ENCODE data around the gene APRT. TPM values are rescaled to one million over a fixed set of nuclear protein-coding genes. Genes with fewer than 3 reads are reported as not detected.
A peak's percentile ranks its signal among the peaks of the same experiment; 100 is the strongest.

APRT gene
- total and polyA plus RNA-seq, 10 of the 15 experiments (the other 5 are each of a cell fraction or from before 2014, with no cell fraction given) = 30.6 to 495 (median 166) TPM

DNA sequence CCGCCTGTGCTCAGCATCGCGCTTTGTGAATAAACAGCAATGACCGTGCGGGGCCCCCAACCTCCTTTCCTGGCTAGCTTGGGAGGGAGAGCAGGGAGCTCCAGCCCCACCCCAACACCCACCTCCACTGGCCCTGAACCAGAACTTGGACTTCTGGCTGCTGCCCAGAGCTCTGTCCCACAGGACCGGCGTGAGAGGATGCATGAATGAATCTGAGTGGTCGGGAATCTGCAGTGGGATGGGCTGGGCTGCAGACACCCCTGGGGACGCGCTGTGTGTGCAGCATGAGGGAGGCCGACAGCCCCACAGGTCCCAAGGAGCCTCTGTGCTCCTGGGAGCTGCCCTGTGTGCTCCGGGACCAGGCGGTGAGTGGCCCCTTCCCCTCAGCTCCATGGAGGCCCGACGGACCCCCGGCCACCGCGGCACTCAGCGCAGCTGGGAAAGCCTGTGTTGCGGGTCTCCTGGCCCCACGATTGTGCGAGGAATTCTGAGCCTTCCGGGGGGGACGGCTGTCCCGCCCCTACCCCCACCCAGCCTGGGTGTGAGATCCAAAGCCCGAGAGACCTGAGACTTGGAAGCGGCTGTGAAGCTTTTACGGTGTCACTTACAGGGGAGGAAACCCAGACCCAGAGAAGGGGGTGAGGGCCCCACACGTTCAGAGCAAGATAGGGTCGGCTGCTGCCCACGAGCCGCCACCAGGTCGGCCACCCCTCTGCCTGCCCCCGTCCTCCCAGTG lies 32.2 kb downstream of the APRT start:
- peaks cover 0 to 3% of the 10 kb centered on the region in 2 experiments; a peak in 2 of 4 replicates for H3K36me3 ChIP-seq (ENCODE audit: control insufficient read depth in 2 of 2, insufficient read depth in 2 of 2, low read length in 1 of 2)
- no peak for FAIRE-seq
- H3K4me2 ChIP-seq (ENCODE audit: control insufficient read depth, insufficient read depth) = peak overlapping the region; percentile 99
- no peak overlapping the region for H3K4me3 ChIP-seq
- no peaks in the 10 kb centered on the region for H3K27me3 ChIP-seq (replicated peaks in 1 of 2; ENCODE audit: control insufficient read depth in 2 of 2, insufficient read depth in 2 of 2, low read length in 1 of 2)
- no TSS peak for BruUV-seq (replicated peaks)
- ATAC-seq = no peak
- SMC1A ChIA-PET (ENCODE audit: uncharacterized antibody, unreplicated experiment) = interaction anchor here (0.6 to 1.6 kb wide), 2 partner anchors 31 to 78 kb away, joined by 3 to 7 read pairs; no protein-coding TSS in a partner anchor
- no peak for DNase-seq (ENCODE audit: low read depth, low spot score)
- H3K9ac ChIP-seq (ENCODE audit: control insufficient read depth, insufficient read depth, low read length) = peak overlapping the region; percentile 90; the same call in 1 of the 2 replicates
- no peak overlapping the region for H2AFZ ChIP-seq (ENCODE audit: control insufficient read depth, low read depth, low read length)
- POLR2A ChIA-PET = interaction anchor here (0.9 to 1.5 kb wide), 3 partner anchors 12 to 42 kb away, joined by 3 to 4 read pairs (median 3); no protein-coding TSS in a partner anchor
- no peak for TF ChIP-seq SRF (IDR thresholded peaks at IDR 0.05; ENCODE audit: low read depth in 2 of 2, low read length in 2 of 2)
- TF ChIP-seq BRCA1 (IDR thresholded peaks at IDR 0.05; ENCODE audit: low read depth, low read length) = no peak
- no peak for TF ChIP-seq BCL11A (IDR thresholded peaks at IDR 0.05; ENCODE audit: low read depth, low read length)
- CTCF ChIA-PET = interaction anchor here (1.2 to 4.6 kb wide), 3 partner anchors 12 to 43 kb away, joined by 4 to 51 read pairs (median 6); no protein-coding TSS in a partner anchor
- no peaks in the 10 kb centered on the region; the same call in 1 of the 2 replicates for H4K20me1 ChIP-seq (ENCODE audit: control insufficient read depth, insufficient read depth)
- in situ Hi-C loops (cut with MboI) = loop anchor here (10.0 kb wide), 1 partner anchor 325 kb away; the partner anchor contains the start of gene ZFPM1
- peak overlapping the region; percentile 75; the same call in 1 of the 2 replicates for H3K27ac ChIP-seq (ENCODE audit: control insufficient read depth, insufficient read depth)
- no peaks in the 10 kb centered on the region for H3K9me3 ChIP-seq (replicated peaks; ENCODE audit: control insufficient read depth, insufficient read depth, low read length)
- peaks cover 28% of the 10 kb centered on the region for H3K4me1 ChIP-seq (ENCODE audit: control insufficient read depth, insufficient read depth, low read length)
- 92% methylated on average over 27 of the region's 34 CpGs for WGBS (ENCODE audit: insufficient coverage, insufficient replicate concordance, low lambda C conversion rate, missing lambda C conversion rate)
- intact Hi-C loops (cut with micrococcal nuclease; ENCODE audit: unreplicated experiment) = no loop called here
- RAD21 ChIA-PET (ENCODE audit: unreplicated experiment) = interaction anchor here (1.1 to 6.7 kb wide), 4 partner anchors 21 to 42 kb away, joined by 3 to 50 read pairs (median 12); partner anchors contain the start of gene APRT
- H3K79me2 ChIP-seq (ENCODE audit: control insufficient read depth, insufficient read depth, low read length) = peaks cover 82% of the 10 kb centered on the region

DNA sequence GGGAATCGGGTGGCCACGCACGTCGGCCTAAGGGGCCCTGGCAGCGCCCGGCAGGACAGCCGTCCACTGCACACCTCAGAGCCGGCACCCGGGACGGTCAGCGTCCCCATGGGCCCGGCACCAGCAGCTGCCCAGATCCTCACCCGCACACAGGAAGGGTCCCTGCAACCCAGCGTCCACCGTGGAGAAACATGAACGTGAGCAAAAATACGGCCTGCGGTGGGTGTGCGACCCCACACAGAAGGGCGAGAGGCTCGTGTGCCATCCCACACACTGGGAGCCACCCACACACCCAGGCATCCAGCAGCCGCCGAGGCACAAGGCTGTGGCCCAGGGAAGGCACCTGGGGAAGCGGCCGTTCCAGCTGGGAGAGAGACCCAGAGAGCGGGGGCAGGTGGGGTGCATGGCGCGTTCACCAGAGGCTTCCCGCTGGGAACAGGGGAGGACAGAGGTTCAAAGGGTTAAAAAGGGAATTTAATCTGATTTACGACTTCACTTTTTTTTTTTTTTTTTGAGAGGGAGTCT lies 33.1 kb downstream of the APRT start:
- DNase-seq (ENCODE audit: low read depth, low spot score) (no peak), FAIRE-seq (no peak), ATAC-seq (no peak)
- Histone ChIP-seq H3K9me3 (replicated peaks; ENCODE audit: control insufficient read depth, insufficient read depth, low read length) (no peaks in the 10 kb centered on the region), H3K4me3 (no peak overlapping the region), H3K4me1 (ENCODE audit: control insufficient read depth, insufficient read depth, low read length) (peaks cover 28% of the 10 kb centered on the region), H2AFZ (ENCODE audit: control insufficient read depth, low read depth, low read length) (no peak overlapping the region), H3K9ac (ENCODE audit: control insufficient read depth, insufficient read depth, low read length) (no peak overlapping the region), H3K4me2 (ENCODE audit: control insufficient read depth, insufficient read depth) (peak overlapping the region; percentile 33; the same call in 1 of the 2 replicates), H3K36me3 (ENCODE audit: control insufficient read depth in 2 of 2, insufficient read depth in 2 of 2, low read length in 1 of 2) (peaks cover 0 to 3% of the 10 kb centered on the region in 2 experiments; a peak in 2 of 4 replicates), H4K20me1 (ENCODE audit: control insufficient read depth, insufficient read depth) (no peaks in the 10 kb centered on the region; the same call in 1 of the 2 replicates), H3K27ac (ENCODE audit: control insufficient read depth, insufficient read depth) (no peak overlapping the region), H3K79me2 (ENCODE audit: control insufficient read depth, insufficient read depth, low read length) (peaks cover 80% of the 10 kb centered on the region), H3K27me3 (replicated peaks in 1 of 2; ENCODE audit: control insufficient read depth in 2 of 2, insufficient read depth in 2 of 2, low read length in 1 of 2) (no peaks in the 10 kb centered on the region)
- BruUV-seq (replicated peaks) = no TSS peak
- POLR2A ChIA-PET = interaction anchor here (1.3 kb wide), 1 partner anchor 41 kb away, joined by 3 read pairs; no protein-coding TSS in a partner anchor
- TF ChIP-seq KDM1A (IDR thresholded peaks at IDR 0.05; ENCODE audit: borderline replicate concordance) (no peak), TCF3 (IDR thresholded peaks at IDR 0.05; ENCODE audit: borderline replicate concordance, insufficient read depth, low read depth, low read length) (0 out of 2 replicates have a peak, but pooled peaks have one; percentile 7), RELB (IDR thresholded peaks at IDR 0.05; ENCODE audit: low read depth) (no peak), BCL11A (IDR thresholded peaks at IDR 0.05; ENCODE audit: low read depth, low read length) (no peak), DPF2 (IDR thresholded peaks at IDR 0.05) (no peak), EGR1 (IDR thresholded peaks at IDR 0.05; ENCODE audit: borderline replicate concordance in 1 of 2, low read depth in 2 of 2, low read length in 2 of 2) (no peak), BACH1 (IDR thresholded peaks at IDR 0.05; ENCODE audit: borderline replicate concordance) (no peak), NR2C1 (IDR thresholded peaks at IDR 0.05) (no peak)
- SMC1A ChIA-PET (ENCODE audit: uncharacterized antibody, unreplicated experiment) = no interaction called here
- CTCF ChIA-PET = interaction anchor here (4.6 kb wide), 1 partner anchor 42 kb away, joined by 51 read pairs; no protein-coding TSS in a partner anchor
- 94% methylated on average over 28 of the region's 30 CpGs for WGBS (ENCODE audit: insufficient coverage, insufficient replicate concordance, low lambda C conversion rate, missing lambda C conversion rate)
- intact Hi-C loops (cut with micrococcal nuclease; ENCODE audit: unreplicated experiment) = no loop called here
- in situ Hi-C loops (cut with MboI) = no loop called here
- RAD21 ChIA-PET (ENCODE audit: unreplicated experiment) = interaction anchor here (1.1 kb wide), 1 partner anchor 20 kb away, joined by 3 read pairs; no protein-coding TSS in a partner anchor

All from GM12878 (cell line).